ENCODE results near the gene ZIM2.

ZIM2 gene

GRCh38 chr19:56806639-56807038 lies 33.9 kb downstream of the ZIM2 start:
- no peak for DNase-seq

GRCh38 chr19:56778351-56778750 lies 62.2 kb downstream of the ZIM2 start:
- DNase-seq = no peak

- DNase-seq = no peak
Measured at GRCh38 chr19:56769650-56770049, 70.9 kb downstream of the ZIM2 start.

GRCh38 chr19:56765137-56765536 lies 75.4 kb downstream of the ZIM2 start:
- peak; percentile 59 for DNase-seq

GRCh38 chr19:56764196-56764695 lies 76.3 kb downstream of the ZIM2 start:
- DNase-seq = no peak

- DNase-seq = no peak
Measured at GRCh38 chr19:56760842-56761241, 79.7 kb downstream of the ZIM2 start.

- no peak for DNase-seq
Measured at GRCh38 chr19:56759531-56759930, 81.0 kb downstream of the ZIM2 start.

- DNase-seq = no peak
Measured at GRCh38 chr19:56751078-56751489, 89.4 kb downstream of the ZIM2 start.

- no peak for DNase-seq
Measured at GRCh38 chr19:56750658-56751057, 89.9 kb downstream of the ZIM2 start.

- no peak for DNase-seq
Measured at GRCh38 chr19:56748378-56748777, 92.1 kb downstream of the ZIM2 start.

GRCh38 chr19:56746367-56746766 lies 94.2 kb downstream of the ZIM2 start:
- DNase-seq = no peak

GRCh38 chr19:56740501-56740900 lies 100.0 kb downstream of the ZIM2 start:
- no peak for DNase-seq

GRCh38 chr19:56736571-56736970 lies 104.0 kb downstream of the ZIM2 start:
- DNase-seq = no peak

GRCh38 chr19:56732976-56733375 lies 107.5 kb downstream of the ZIM2 start:
- DNase-seq = no peak

- DNase-seq = no peak
Measured at GRCh38 chr19:56727677-56728076, 112.8 kb downstream of the ZIM2 start.

GRCh38 chr19:56725829-56726424 lies 114.6 kb downstream of the ZIM2 start:
- no peak for DNase-seq

Measured in activated CD8-positive, alpha-beta memory T cell treated with anti-CD3 and anti-CD28 coated beads, Interleukin-2, amount 50 U/mL, for 48 hours (primary cell).